GM18508 (cell line): ENCODE measurements around the gene CDK5.
A peak's percentile ranks its signal among the peaks of the same experiment; 100 is the strongest.
"Not testable (repeated sequence)": the region's sequence is repeated elsewhere in the genome, so short reads cannot be mapped to it uniquely, and the experiment has no call there.

ENCODE experiments used
- ATAC-seq: cut with Tn5 transposase; IDR thresholded peaks from one replicate; pipeline ENCODE4 v1.9.1; 2021; ENCODE audit warnings: moderate number of reproducible peaks; ENCODE audit not compliant: insufficient read depth, unreplicated experiment

The CDK5 gene

GRCh38 chr7:151059367-151060112, 1.8 kb upstream of the CDK5 start, which contains the start of gene SLC4A2:
TSS of gene SLC4A2 (plus strand) at chr7:151059589. CDS start at chr7:151061988, 2,399 bp downstream.
- ATAC-seq: no peak

DNA sequence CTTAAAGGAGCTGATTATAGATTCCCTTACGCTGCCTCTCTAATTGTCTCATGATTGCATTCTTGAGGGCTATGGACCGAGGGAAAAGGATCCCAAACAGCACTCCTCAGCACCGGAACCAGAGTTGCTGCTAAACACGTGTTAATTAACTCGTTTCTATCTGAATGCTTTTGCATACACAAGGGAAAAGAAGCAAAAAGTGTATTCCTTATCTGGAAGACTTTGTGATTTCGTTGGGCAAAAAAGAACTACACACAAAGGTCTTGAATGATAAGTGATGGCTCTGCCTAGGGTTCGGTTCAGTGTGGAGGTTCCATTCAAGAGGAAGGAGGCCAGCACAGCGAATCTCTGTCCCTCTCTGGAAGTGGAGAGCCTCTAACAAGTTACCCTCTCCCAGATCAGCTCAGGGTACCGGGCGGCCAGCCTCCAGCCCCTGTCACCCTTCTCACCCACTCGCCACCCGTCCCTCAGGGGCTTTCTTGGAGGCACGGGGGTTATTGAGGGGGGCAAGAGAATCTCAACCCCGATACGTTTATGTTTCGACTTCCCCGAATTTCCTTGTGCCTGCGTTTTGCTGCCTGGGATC, 1.2 kb upstream of the CDK5 start:
- no peak for ATAC-seq

DNA sequence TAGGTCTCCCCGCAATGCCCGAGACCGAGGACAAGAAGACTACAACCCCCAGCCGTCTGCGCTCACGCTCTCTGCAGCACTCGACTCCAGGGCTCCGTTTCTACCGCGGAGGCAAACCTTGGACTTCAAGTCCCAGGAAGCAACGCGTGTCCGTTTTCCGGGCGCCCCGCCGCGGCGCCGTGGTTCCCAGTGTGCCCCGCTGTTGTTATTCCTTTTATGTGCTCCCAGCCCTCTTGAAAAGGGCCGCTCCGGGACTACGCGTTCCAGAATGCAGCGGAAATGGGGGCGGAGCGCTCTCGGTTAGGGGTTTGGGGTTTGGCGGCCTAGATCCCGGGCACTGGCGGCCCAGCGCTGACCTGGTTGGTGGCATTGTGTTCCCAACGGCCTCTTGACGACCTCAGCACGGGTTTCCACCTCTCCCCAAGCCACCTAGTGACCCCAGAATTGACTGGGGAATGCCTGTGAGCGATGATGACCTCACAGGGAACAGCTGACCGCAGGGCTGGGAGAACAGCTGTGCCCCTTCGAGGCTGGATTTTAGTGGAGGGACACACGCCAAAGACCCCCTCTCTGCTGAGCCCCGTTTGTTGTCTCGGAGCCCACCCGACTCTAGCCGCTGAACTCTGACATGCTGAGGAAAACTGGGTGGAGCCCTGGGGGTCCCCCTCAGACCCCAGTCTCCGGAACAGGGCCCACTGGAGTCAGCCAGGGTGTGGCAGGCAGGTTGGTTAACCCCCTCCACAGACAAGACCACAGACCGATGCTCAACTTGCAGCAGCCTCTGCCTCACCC, 488 bp upstream of the CDK5 start:
- peak; percentile 67 for ATAC-seq

DNA sequence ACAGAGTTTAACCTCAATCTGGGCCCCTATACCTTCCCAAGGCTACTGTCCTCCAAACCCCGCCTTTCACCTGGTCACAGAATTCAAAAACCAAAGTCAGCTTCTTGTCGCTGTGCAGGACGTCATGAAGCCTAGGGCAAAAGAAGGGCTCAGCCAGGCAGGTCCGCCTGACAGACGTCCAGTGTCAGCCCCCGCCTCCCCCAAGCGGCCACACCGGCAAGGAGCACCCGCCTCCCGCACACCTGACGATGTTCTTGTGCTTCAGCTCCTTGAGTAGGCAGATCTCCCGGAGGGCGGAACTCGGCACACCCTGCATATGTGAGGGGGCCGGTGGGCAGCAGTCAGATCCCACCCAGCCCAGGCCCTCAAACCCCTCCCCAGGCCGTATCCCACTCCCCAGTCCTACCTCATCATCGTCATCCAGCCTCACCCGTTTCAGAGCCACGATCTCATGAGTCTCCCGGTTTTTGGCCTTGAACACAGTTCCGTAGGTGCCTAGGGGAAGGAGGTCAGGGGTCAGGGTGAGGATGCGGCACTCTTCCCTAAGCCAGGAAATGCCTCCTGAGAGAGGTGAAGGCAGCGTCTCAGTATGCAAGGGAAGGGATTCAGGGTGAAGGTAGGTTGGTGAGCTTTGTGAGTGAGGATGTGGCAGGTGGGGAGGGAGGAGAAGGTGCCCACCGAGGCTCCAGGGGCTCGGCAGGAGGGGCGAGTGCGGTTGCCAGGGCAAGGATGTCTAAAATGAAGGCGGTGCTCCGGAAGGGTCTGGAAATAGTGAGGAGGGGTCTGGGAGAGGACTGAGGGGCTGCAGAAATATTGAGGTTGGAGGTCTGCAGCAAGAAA, 811 bp downstream of the CDK5 start:
- ATAC-seq: no peak

- no peak for ATAC-seq
Observed at GRCh38 chr7:151056283-151056665, 1.4 kb downstream of the CDK5 start.

- no peak for ATAC-seq
Observed at GRCh38 chr7:151053751-151054150, 3.9 kb downstream of the CDK5 start.

GRCh38 chr7:151053096-151053495, 4.6 kb downstream of the CDK5 start:
- ATAC-seq: no peak

DNA sequence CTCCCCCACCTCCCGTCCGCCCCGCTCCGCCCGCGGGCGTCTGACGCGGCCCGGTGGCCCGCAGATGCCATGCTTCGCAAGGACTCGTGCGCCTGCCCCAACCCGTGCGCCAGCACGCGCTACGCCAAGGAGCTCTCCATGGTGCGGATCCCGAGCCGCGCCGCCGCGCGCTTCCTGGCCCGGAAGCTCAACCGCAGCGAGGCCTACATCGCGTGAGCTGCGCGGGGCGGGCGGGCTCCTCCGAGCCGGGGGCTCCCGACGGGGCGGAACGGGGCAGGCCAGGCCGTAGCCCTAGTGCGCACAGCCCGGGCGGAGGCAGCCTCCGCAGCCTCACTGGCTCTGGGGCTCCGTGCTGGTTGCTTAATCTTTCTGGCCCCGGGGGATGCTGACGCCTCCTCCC, 6.6 kb downstream of the CDK5 start:
- ATAC-seq: no peak

- ATAC-seq: no peak
Observed at GRCh38 chr7:151048911-151049463, 8.7 kb downstream of the CDK5 start.

GRCh38 chr7:151047976-151048815, 9.5 kb downstream of the CDK5 start, which contains the start of gene ASIC3:
TSS of gene ASIC3 (plus strand) at chr7:151048531. CDS start at chr7:151048886, 355 bp downstream.
- ATAC-seq: no peak

GRCh38 chr7:151046603-151047573, 10.8 kb downstream of the CDK5 start:
- ATAC-seq: no peak

DNA sequence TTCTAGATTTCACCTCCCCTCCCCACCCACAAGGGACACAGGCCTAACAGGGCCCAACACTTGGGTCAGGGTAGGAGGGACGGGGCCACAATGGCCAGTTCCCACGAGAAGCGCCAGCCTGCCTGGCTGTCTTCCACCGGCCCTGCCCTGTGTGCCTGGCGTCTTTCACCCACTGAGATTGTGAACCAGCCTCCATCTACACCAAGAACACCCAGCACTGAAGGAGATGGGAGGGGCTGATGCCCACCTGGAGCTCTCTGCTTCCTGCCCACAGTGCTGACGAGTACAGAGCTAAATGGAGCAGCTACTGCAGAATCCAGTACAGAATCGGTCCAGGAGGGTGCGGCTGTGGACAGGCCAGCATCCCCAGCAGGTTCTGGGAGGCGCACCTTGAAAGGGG, 11.7 kb downstream of the CDK5 start:
- no peak for ATAC-seq

GRCh38 chr7:151045262-151045661, 12.4 kb downstream of the CDK5 start:
- ATAC-seq: no peak

- ATAC-seq: no peak
Observed at GRCh38 chr7:151043959-151044358, 13.7 kb downstream of the CDK5 start.

GRCh38 chr7:151043449-151043848, 14.2 kb downstream of the CDK5 start:
- ATAC-seq: not testable (repeated sequence)

GRCh38 chr7:151040616-151041375, 16.9 kb downstream of the CDK5 start:
- no peak for ATAC-seq

- ATAC-seq: no peak
Observed at GRCh38 chr7:151039850-151040548, 17.7 kb downstream of the CDK5 start.
